ENCODE results near the gene DOCK3.
"Not testable (repeated sequence)": the region's sequence is repeated elsewhere in the genome, so short reads cannot be mapped to it uniquely, and the experiment has no call there.

Gene DOCK3

DNA sequence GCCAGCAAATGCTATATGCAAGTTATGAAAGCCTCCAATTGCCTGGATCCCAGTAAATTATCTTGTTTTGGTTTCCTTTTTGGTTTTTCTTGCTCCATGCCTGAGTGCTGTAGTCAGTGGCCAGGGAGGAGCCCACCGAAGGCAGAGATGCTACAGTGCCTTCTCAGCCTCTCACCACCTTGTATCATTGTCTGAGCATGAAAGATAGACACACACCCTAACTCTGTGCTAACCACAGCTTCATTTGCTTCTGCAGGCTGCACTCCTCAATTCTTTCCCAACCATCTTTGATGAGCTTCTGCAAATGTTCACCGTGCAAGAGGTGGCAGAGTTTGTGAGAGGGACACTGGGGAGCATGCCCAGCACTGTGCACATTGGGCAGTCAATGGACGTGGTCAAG is 595.8 kb downstream of the DOCK3 start:
- no peak for DNase-seq

DNA sequence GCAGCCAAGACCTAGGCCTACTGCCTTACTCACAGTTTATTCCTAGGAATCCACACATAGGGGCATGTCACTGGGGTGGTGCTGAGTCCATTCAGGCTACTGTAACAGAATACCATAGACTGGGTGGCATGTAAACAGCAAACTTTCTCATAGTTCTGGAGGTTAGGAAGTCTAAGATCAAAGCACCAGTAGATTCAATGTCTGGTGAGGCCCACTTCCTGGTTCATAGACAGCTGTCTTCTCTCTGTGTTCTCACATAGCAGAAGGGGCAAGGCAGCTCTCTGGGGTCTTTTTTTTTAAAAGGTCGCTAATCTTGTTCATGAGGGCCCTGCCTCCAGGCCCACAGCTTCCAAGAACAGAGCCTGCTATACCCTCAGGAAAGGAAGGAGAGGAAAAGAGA is 596.4 kb downstream of the DOCK3 start:
- DNase-seq = no peak

DNA sequence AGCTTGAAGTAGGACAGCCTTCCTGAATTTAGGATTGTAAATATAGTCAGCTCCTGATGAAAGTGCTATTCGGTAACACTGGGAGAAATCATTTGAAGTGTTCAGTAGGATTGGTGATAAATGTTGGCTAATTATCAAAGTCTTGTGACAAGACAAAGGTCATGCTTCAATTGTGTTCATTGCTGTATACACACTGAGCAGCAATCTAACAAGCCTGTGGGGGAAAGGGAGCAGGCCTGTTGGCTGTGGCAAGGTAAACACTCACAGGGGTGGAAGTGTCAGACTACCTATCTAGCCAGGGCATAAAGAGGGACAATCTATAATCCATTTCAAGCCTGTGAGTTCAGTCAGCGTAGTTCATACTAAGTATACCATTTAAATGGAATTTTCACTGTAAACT is 599.3 kb downstream of the DOCK3 start:
- no peak for DNase-seq

DNA sequence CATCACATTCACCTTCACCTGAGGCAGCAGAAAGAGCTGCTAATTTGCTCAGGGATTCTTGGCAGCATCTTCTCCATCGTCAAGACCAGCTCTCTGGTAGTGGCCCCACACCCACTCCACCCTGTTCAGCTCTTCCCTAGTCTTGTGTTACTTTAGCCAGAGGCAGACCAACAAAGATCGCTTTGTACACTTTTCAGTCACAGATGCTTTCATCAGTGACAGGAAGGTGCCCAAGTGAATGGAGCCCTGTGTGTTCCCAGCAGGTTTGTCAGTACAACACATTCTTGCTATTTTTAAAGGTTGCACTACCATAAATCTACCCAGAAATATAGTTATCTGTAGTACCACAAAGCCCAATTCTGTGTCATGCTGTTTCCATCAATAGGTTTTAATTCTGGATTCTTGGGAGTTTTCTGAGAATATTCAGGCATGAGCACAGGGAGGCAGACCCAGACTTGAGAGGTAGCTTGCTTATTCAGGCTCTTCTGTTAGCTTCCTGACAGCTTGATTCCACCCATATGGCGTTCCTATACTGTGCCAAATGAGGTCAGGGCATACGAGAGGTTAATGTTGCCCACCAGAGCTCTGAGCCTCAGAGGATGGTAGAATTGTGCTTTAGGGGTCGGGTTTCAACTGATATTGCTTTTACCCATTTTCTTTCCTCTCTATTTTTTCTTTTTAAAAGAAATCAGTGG is 600.5 kb downstream of the DOCK3 start:
- no peak for DNase-seq

DNA sequence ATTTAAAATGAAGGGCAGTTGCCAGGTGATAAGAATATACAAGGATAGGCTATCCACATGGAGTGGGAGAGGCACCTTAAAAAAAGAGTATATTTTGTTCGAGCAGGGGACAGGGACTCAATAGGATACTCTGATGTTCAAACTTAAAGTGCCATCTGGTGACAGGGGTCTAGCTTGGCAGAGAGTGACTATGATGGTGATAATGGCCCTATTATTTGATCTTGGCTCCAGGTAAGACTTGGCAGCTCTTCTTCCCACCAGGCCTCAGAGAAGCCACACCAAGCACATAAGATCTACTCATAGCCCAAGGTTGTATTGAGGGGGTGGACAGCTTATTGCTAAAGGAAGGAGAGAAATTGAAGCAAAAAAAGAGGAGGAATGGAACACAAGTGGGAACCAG is 601.3 kb downstream of the DOCK3 start:
- no peak for DNase-seq

DNA sequence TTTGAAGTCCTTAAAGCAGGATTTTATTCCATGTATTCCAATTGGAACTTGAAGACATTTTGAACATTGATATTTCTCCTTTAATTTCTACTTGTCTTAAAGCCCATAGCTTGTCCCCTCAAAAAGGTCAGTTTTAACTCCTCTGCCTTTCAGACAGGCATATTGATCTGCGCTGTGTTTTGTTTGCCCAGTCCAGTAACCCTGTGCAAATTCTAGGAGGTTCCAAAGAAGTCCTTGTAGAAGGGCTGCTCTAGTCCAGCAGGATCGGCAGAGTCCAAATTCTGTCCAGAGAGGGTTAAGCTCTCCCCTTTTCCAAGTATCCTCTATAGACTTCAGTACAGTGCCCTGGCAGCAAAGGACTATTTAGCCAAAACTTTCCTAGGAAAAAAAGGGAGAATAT is 604.7 kb downstream of the DOCK3 start:
- no peak for DNase-seq

DNA sequence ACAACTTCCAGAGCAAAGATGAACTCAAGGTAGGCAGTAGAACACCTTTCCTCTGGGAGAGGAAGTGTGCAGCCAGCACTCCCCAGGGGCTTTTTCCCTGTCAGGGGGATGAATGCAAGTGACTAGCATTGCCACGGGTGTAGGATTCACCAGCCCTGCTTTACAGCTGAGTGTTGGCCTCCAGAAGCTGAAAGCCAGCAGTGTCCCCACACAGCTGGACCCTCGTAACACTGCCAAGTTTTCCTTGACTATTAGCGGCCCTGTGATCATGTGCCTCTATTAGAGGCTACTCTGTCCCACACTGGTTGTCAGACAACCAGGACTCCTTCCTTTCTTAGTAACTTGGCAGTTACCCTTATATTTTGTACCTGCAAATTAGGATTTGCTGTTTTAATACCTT is 605.4 kb downstream of the DOCK3 start:
- no peak for DNase-seq

DNA sequence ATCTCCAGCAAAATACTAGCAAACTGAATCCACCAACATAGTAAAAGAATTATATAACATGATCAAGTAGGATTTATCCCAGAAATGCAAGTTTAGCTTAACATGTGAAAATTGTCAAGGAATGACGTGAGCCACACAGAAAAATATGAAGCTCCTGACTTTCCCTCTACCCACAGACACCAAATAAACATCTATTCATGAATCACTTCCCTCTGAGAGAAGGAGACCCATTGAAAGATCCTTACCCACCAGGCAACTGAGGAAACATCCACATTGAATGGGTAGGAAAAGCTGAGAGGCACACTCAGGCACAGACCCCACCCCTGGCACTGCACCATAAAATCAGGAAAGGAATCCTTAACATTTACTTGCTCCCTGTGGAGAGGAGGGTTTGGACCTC is 608.2 kb downstream of the DOCK3 start:
- DNase-seq = no peak

DNA sequence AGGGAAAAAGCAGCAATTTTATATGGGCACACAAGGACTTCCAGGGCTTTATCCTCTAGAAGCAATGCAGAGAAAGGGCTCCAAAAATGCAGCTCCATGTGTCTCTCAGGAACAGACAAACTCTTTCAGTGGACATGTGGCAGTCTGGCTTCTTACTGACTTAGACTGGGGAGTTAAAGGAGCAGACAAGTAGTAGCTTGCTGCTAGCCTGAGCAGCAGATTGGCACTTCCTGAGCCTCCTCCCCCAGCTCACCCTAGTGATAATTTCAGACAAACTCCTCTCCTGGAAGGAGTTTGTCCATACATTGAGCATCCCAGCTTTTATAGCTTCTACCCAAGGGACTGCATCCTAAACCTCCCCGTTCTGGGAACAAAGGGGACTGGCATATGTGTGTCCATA is 608.7 kb downstream of the DOCK3 start:
- DNase-seq = no peak

DNA sequence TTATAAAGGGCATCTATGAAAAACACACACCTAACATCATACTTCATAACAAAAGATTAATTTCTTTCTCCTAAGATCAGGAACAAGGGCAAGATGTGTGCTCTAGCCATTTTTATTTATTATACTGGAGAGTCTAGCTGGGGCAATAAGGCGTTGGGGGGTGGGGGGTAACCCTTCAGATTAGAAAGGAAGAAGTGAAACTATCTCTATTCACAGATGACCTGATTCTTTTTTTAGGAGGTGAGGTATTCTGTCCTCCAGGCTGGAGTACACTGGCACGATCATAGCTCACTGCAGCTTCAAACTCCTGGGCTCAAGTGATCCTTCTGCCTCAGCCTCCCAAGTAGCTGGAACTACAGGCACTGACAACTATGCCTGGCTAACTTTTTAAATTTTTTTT is 620.9 kb downstream of the DOCK3 start:
- no peak for DNase-seq

DNA sequence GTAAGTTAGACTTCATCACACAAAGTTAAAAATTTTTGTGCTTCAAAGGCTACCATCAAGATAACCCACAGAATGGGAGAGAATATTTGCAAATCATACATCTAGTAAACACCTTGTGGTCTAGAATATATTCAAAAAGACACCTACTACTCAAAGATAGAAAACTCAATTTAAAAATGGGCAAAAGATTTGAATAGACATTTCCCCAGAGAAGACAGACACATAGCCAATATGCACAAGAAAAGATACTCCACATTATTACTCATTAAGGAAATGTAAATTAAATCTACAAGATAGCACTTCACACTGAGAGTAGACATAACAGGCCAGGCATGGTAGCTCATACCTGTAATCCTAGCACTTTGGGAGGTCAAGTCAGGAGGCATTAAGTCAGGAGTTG is 622.6 kb downstream of the DOCK3 start:
- no peak for DNase-seq

DNA sequence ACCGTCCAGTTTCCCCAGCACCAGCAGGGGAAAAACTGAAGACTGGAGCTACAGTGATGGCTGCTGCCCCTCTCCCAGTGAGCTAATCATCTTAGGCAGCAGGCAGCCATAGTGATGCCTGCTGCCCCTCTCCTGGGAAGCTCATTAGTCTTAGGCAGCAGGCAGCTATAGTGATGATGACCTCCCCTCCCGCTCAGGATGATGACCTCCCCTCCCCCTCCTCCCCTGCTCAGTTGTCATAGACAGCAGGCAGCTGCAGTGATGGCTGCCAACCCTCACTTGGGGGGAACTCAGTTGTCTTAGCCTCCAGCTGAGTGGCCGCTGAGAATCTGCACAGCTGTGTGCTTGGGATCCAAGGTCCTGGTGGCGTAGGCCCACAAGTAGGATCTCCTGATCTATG is 629.5 kb downstream of the DOCK3 start:
- no peak for DNase-seq

DNA sequence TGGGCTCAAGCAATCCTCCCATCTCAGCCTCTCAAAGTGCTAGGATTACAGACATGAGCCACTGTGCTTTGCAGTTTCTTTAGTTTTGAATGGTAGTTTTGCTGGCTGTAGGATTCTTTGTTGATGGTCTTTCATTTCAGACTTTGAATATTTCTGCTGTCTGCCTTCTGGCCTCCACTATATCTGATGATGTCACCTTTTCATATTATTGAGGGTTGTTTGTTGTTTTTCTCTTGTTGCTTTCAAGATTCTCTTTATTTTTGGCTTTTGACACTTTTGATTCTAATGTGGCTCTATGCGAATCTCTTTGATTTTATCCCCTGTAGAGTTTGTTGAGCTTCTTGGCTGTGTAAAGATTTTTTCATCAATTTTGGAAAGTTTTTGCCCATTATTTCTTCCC is 631.4 kb downstream of the DOCK3 start:
- no peak for DNase-seq

DNA sequence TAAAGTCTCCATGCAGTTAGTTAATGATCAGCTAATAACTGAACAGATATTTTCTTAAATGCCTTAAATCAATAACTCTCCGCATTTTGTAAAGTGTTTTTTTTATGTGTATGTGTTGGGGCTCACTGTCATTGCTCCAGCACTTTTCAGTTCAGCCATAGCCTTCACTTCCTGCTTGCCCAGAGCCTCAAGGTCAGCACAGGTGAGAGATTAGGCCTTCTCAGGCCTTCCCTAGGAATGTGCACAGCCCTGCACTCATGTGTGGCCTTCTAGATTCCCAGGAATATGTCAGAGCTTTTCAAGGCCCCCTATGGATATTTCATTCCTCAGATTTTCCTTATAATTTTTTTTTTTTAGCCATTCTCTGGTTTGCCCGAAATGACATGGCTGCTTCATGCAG is 632.7 kb downstream of the DOCK3 start:
- DNase-seq = no peak

DNA sequence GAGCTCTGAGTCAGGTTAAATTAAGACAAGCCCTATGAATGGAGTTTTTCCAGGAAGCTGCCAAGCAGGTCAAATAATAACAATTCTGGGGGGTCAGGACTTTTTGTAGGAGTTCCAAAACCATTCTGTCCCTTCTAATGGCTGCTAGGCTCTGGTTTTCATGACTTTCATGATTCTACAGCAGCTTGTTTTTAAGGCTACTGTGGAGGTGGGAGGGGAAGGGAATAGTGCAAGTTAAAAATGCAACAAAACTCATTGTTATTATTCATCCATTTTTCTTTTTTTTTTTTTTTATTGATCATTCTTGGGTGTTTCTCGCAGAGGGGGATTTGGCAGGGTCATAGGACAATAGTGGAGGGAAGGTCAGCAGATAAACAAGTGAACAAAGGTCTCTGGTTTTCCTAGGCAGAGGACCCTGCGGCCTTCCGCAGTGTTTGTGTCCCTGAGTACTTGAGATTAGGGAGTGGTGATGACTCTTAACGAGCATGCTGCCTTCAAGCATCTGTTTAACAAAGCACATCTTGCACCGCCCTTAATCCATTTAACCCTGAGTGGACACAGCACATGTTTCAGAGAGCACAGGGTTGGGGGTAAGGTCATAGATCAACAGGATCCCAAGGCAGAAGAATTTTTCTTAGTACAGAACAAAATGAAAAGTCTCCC is 633.3 kb downstream of the DOCK3 start:
- not testable (repeated sequence) for DNase-seq

DNA sequence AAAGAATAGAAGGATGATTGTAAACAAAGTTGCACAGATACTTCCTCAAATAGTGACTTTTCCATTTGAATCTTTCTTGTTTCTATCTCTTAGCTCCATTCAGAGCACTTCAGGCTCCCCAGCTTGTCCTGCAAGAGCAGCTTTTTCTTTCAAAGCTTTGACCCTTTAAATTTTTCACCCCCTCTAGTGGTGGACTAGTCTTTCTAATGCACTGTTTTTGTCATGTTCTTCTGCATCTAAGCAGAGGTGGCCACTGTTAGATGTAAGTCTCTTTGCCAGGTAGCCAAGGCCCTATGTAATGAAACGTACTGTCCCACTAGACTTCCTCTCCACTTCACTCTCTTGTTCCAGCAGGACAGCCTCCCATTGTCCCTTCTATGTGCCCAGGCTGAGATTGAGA is 636.3 kb downstream of the DOCK3 start:
- DNase-seq = no peak

DNA sequence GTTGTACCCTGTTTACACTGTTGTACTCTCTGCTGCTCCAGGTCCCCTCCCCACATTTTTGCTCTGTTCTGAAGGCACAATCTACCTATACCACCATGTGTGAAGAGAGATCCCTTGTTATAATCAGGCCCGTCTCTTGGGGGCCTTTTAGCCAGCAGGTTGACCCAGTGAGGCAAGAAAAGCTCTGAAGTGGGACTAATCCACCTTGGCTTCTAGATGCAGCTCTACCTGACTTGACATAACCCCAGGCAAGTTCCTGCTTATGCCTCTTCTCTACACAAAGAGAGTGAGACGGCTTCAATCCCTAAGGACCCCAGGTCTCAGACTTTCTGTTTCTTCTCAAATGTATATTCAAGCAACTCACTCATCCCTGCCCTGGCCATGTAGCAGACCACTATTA is 653.5 kb downstream of the DOCK3 start:
- no peak for DNase-seq

DNA sequence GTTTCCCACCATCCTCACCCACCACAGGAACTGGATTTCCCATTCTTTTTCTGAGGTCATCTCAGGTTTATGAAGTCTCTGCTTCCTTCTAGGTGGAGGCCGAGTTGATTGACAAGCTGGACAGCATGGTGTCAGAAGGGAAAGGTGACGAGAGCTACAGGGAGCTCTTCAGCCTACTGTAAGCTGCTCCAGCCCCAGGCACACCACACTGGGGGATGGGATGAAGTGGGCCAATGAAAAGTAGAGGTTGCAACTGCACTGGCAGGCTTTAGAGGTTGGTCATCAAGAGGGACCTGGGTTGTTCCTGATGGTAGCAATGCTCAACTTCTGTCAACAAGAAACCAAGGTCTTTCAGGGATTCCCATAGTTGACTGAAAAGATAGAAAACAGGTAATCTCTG is 655.3 kb downstream of the DOCK3 start:
- no peak for DNase-seq

DNA sequence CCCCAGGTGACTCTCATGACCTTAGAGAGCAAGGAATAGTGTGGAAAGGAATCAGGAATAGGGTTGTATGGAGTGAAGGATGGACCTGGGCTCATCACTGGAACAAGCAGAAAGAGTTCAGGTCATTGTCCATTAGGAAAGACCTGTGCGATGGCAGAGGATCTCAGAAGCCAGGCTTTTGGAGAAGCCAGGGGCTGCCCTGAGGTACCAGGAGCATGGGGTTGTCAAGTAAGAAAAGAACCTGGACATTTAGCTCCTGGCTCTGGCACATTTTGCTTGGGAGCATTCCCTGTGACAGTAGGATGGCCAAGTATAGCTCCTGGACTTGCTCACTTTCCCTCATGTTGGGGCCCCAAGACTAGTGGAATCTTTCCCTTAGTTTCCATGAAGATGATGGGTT is 657.4 kb downstream of the DOCK3 start:
- DNase-seq = no peak

DNA sequence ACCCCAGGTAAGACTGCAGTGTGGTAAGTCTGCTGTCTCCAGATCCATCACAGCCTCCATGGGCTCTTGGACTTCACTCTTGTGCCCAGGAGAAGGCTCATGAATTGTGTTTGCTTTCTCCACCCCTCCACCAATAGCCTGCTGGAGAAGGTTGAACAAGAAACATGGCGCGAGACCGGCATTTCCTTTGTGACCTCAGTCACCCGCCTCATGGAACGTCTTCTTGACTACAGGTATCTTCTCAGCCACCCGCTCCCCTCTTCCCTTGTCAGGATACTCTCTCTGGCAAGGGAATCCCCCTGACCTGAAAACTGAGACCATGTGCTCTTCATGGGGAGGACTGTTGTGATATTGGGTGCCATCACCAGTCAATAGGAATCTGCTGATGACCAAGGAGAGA is 658.3 kb downstream of the DOCK3 start:
- no peak for DNase-seq

DNA sequence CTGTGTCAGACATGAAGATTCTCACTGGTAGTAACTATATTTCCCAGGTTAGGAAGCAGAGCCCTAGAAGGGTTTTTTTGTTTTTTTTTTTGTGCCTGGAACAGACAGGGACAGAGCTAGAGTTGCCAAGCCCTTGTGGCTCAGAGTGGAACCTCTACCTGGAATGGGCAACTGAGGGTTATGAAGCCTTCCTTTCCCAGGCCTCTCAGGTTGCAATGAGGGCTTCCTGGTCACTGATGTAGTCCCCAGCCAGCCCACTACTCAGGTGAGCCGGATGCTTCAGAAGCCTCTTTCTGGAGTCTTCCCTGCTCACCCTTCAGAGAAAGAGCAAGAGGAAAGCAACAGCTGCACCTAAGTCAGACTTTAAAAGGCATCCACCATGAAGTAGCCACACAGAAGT is 661.5 kb downstream of the DOCK3 start:
- no peak for DNase-seq

DNA sequence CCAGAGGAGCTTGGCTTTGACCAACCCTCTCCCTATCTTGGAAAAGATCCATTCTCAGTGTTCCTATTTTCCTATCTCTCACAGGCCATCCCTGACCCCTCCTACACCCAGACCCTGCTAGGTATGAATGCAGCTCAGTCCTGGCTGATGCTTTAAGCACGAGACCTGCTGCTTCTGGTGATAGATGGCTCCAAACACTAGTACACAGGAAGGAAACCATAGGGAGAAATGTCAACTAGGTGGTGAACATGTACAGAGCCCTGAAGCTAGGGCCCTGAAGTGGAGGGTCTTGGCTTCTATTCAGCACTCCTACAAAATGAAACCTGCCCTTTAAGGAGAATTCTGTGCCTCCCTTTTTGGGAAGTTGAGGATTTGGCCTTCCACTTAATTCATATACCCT is 662.9 kb downstream of the DOCK3 start:
- no peak for DNase-seq

DNA sequence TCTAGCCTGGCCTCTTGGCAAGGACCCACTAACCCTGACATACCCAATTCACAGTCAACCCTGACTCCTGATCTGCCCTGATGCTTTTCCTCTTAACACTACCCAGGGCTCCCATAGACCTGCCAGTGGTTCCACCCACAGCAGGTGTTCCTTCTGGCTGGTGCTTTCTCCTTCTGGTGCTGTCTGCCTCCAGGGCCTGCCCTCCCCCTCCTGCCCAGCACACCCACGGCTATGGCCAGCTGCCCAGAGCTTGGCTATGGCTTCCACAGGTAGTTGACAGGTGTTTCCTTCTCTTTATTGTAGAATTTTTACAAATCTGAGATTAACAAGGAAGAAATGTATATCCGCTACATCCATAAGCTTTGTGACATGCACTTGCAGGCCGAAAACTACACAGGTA is 663.9 kb downstream of the DOCK3 start:
- no peak for DNase-seq

DNA sequence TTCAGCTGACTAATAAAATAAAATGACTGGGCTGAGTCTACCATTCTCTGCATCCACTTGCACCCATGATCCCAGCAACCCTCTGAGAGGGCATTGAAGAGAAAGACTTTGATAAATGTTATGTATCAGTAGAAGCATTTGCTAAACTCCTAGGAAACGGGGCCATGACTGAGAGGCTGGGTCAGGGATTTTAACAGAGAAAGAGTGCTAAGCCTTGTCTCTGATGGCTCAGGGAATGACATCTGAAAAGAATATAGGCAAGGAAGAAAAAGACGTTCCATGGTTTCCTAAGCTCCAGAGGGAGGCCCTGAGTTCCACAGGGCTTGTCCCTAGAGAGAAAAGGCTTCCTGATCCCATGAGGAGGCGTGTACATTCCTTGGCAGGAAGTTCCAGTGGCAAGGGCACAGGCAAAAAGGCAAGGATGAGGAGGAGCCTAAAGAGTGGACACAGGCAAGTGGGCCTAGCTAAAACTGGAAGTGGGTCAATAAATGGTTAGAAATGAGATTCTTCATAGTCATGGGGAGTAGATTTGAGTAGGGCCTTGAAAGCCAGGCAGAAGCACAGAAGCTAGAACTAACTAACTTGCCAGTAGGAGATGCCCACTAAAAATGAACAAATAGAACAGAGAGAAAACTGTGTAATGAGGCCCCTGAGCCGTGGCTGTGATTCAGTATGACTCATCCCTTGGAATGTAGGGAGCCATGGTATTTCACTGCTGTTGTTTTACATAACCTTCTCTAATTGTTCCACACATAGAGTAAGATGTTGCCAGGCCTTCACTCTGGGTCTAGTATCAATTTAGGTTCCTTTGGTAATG is 665.5 kb downstream of the DOCK3 start:
- DNase-seq = no peak
